HG03039 (cell line): ENCODE data around the gene EEF1A2.

Source experiments
- ATAC-seq: cut with Tn5 transposase; IDR thresholded peaks from one replicate; pipeline ENCODE4 v1.9.1; 2021; ENCODE audit warnings: mild to moderate bottlenecking, moderate library complexity; ENCODE audit not compliant: unreplicated experiment

Gene EEF1A2

DNA sequence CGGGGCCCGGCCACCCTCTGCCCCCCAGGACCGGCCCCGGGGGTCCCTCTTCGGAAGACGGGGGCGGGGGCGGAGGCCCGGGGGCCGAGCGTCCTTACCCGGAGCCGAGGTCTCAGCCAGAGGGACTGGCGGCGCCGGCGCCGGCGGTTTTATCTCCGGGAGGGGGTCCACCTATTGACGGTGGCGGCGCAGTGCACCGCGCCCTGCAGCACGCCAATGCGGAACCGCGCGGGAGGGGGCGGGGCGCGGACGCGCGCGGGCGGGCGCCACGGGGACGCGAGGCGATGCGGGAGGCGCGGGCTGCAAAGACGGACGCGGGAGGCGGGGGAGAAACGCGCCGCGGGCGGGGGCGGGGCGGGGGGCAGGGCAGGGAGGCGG lies at the start of gene EEF1A2:
TSS of gene EEF1A2 (minus strand) at position 124 of the 378 bp plus-strand sequence. CDS start 1,320 bp downstream, outside the sequence.
- ATAC-seq, result no peak

- no peak for ATAC-seq
Observed at GRCh38 chr20:63548542-63548941, 49.7 kb upstream of the EEF1A2 start.

DNA sequence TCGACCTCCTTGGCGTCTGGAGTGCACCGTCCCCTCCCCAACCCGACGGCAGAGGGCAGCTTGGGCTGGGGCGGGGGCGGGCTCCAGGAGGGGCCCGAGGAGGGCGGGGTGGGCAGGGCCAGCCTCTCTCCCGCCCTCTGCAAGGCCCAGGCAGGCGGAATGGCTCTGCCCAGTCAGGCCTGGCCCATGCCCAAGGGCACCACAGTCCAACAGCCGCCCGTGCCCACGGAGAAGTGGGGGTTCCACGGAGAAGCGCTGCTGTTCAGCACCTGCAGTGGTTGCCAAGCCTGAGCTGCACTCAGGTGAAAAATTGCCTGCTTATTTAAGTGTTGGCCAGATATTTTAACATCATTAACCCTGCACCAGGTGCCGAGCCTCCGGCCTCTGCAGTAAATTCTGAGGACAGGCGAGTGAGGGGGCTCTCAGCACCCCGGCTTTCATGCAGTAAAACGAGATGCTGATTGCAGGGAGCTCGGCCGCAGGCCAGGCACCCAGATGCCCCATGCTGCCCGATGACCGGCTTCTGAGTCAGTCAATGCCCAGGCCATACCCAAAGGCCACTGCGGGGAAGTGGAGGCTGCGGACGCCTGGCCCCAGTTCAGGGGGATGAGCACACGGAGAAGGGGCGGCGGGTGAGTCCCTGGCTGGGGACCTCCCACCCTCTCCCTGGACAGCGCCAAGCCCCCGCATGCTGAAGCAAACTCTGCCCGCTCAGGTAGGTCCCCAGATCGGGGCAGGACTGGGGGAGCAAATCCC lies 49.0 kb upstream of the EEF1A2 start, which contains the start of gene SRMS:
TSS of gene SRMS (minus strand) at position 25 of the 756 bp plus-strand sequence. CDS start 286 bp downstream, outside the sequence.
- ATAC-seq, result no peak

GRCh38 chr20:63546956-63547724 lies 48.3 kb upstream of the EEF1A2 start:
- ATAC-seq, result no peak

GRCh38 chr20:63546256-63546955 lies 47.5 kb upstream of the EEF1A2 start:
- no peak for ATAC-seq

DNA sequence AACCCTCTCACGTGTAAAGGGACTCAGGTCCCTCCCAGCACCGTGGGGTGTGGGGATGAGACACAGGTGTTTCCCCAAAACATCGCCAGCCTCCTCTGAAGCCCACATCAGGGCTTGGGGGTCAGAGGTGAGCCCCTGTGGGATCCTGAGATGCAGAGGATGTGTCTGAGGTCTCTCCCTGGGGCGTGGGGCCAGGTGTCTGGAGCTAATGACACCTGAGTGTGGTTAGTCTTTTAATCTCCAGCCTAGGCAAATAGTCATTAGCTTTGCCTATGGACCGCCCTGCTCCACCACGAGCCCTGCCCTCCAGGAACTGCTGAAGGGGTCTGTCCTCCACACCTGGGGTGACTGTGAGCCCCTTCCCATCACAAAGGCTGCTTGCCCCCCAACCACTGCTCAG lies 46.9 kb upstream of the EEF1A2 start:
- no peak for ATAC-seq

- no peak for ATAC-seq
Observed at GRCh38 chr20:63544958-63545516, 46.2 kb upstream of the EEF1A2 start.

- no peak for ATAC-seq
Observed at GRCh38 chr20:63544241-63544957, 45.5 kb upstream of the EEF1A2 start.

- no peak for ATAC-seq
Observed at GRCh38 chr20:63543733-63544132, 44.9 kb upstream of the EEF1A2 start.

DNA sequence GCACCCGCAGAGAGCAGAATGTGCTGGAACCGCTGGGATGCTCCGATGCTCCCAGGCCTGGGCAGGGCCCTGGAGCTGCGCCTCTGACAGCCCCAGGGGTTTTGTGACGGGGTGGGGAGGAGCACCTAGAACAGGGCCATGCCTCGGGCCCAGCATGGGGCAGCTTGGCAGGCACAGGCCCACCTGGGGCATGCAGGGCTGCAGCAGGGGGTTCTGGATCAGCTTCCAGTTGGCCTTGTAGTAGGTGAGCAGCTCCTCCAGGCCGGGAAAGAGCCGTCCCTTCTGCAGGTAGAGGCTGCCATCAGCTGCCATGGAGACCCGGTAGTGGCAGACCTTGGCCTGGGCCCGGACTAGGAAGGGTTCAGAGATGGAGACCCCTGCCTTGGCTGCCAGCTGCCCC lies 44.2 kb upstream of the EEF1A2 start:
- no peak for ATAC-seq

DNA sequence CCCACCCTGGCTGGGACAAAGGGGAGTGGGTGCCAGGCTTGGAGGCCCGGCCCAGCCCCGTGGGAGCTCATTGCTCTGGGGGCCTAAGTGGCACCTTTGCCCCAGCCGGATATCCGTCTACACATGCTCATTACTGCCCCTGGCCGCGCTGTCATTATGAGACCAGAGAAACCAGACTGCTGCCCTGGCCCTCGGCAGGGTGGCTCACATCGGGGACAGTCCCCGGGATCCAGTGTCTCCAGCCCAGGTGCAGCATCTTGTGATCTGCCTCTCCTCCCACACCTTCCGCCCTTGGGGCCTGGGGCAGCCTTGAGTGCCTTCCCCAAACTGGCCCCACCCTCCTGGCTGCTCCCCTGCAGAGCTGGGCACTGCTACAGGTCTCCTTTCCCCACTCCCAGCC lies 43.8 kb upstream of the EEF1A2 start:
- ATAC-seq, result no peak

GRCh38 chr20:63542031-63542559 lies 43.2 kb upstream of the EEF1A2 start:
- no peak for ATAC-seq

DNA sequence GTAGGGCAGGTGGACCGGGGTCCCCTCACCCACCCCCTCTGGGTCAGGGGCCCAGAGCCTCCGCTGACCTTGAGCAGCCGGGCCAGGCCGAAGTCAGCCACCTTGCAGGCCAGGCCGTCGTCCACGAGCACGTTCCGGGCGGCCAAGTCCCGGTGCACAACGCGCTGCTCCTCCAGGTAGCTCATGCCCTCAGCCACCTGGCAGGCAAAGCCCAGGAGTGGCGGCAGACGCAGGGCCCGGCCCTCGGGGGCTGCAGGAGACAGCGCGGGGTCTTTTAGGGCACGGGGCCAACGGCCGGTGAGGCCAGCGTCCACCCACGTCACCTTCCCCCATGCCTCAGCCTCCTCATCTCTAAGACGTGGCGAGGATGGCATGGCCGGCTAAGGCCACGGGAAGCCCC lies 42.5 kb upstream of the EEF1A2 start:
- ATAC-seq, result no peak

GRCh38 chr20:63540417-63541186 lies 41.7 kb upstream of the EEF1A2 start:
- ATAC-seq, result no peak

- no peak for ATAC-seq
Observed at GRCh38 chr20:63539441-63540370, 40.8 kb upstream of the EEF1A2 start.

DNA sequence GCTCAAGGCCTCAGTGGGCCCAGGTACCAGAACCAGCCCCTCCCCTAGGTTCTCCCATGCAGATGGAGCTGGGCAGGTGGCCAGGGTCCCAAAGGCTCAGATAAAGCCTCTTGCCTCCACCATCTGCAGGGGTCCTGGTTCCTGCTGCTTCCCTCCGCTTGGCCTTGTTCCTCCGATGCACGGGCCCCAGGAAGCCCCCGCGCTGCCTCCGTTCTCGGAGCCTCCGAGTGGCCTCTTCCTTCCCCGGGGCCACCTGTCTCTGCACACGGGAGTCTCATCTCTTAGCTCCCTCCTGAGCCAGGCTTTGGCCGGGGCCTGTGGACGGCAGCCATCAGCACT lies 40.2 kb upstream of the EEF1A2 start:
- ATAC-seq, result no peak

GRCh38 chr20:63538204-63539091 lies 39.6 kb upstream of the EEF1A2 start:
- no peak for ATAC-seq
